Large intestine (tissue), 3 donors: ENCODE data around the gene HAUS6. TPM values are rescaled to one million over a fixed set of nuclear protein-coding genes. Genes with fewer than 3 reads are reported as not detected.
"Not testable (repeated sequence)": the region's sequence is repeated elsewhere in the genome, so short reads cannot be mapped to it uniquely, and the experiment has no call there.

Experiments
- DNase-seq, 2 donors: peaks; one replicate each; pipeline versions ENCODE4 v3.0.0 to v3.0.0-alpha.2; 2013
- H3K27ac ChIP-seq: one replicate; pipeline ENCODE4 v1.5.1; 2013; ENCODE audit warnings: low read length
- H3K27me3 ChIP-seq: 2 replicates; pipeline ENCODE4 v1.6.1; 2013; ENCODE audit warnings: low read length; ENCODE audit not compliant: control insufficient read depth, insufficient read depth
- H3K36me3 ChIP-seq: 2 replicates; pipeline ENCODE4 v1.6.1; 2013; ENCODE audit warnings: low read length; ENCODE audit not compliant: control insufficient read depth, insufficient read depth
- H3K4me1 ChIP-seq: one replicate; pipeline ENCODE4 v1.6.1; 2013; ENCODE audit warnings: low read length; ENCODE audit not compliant: control insufficient read depth, insufficient read depth
- H3K4me3 ChIP-seq: one replicate; pipeline ENCODE4 v1.5.1; 2013; ENCODE audit warnings: low read length
- H3K9me3 ChIP-seq: one replicate; pipeline ENCODE4 v1.6.1; 2013; ENCODE audit warnings: mild to moderate bottlenecking, low read depth, low read length, moderate library complexity; ENCODE audit not compliant: control insufficient read depth
- WGBS: methylation state at CpG from one replicate; pipeline ENCODE4 v1.1.5; 2013; ENCODE audit warnings: low lambda C conversion rate; ENCODE audit not compliant: insufficient coverage; 5-methylcytosine and 5-hydroxymethylcytosine counted together
- polyA plus RNA-seq: library from polyadenylated mRNA; unstranded; fragments of 120-200 nt; gene quantifications from one replicate; pipeline ENCODE4 v1.2.1, GENCODE V29; 2013

Gene HAUS6
- polyA plus RNA-seq, 1 donor, result 10.5 TPM

- Histone ChIP-seq H3K4me3 (no peak overlapping the region), H3K27ac (no peak overlapping the region), H3K27me3 (no peaks in the 10 kb centered on the region), H3K9me3 (no peaks in the 10 kb centered on the region), H3K36me3 (peaks cover 86% of the 10 kb centered on the region), H3K4me1 (peaks cover 4% of the 10 kb centered on the region)
- no peak for DNase-seq
- no CpG with 5 or more reads among the region's 3 CpGs for WGBS
Observed at GRCh38 chr9:19119246-19119645, 16.5 kb upstream of the HAUS6 start.

GRCh38 chr9:19117039-19117716 is 14.5 kb upstream of the HAUS6 start:
- peaks cover 74% of the 10 kb centered on the region for H3K36me3 ChIP-seq

GRCh38 chr9:19116107-19116790 is 13.5 kb upstream of the HAUS6 start:
- Histone ChIP-seq H3K4me3 (no peak overlapping the region), H3K27me3 (no peaks in the 10 kb centered on the region), H3K27ac (no peak overlapping the region), H3K4me1 (peaks cover 2% of the 10 kb centered on the region), H3K36me3 (peaks cover 68% of the 10 kb centered on the region), H3K9me3 (no peaks in the 10 kb centered on the region)
- no CpG with 5 or more reads among the region's 10 CpGs for WGBS
- no peak for DNase-seq

More at GRCh38 chr9:19117039-19117716, 14.5 kb upstream of the HAUS6 start:
- no CpG with 5 or more reads among the region's 5 CpGs for WGBS
- Histone ChIP-seq H3K4me1 (peaks cover 2% of the 10 kb centered on the region), H3K27me3 (no peaks in the 10 kb centered on the region), H3K9me3 (no peaks in the 10 kb centered on the region), H3K4me3 (no peak overlapping the region), H3K27ac (no peak overlapping the region)
- no peak for DNase-seq

- no peak overlapping the region for H3K4me3 ChIP-seq
- no peaks in the 10 kb centered on the region for H3K9me3 ChIP-seq
- peaks cover 53% of the 10 kb centered on the region for H3K36me3 ChIP-seq
- no peaks in the 10 kb centered on the region for H3K4me1 ChIP-seq
- WGBS, result no CpG with 5 or more reads among the region's 3 CpGs
- H3K27me3 ChIP-seq, result no peaks in the 10 kb centered on the region
- no peak for DNase-seq
- H3K27ac ChIP-seq, result no peak overlapping the region
Observed at GRCh38 chr9:19114680-19115270, 12.1 kb upstream of the HAUS6 start.

GRCh38 chr9:19113964-19114679 is 11.4 kb upstream of the HAUS6 start:
- H3K4me3 ChIP-seq, result no peak overlapping the region
- no CpG with 5 or more reads among the region's 12 CpGs for WGBS
- no peak for DNase-seq
- H3K27me3 ChIP-seq, result no peaks in the 10 kb centered on the region
- H3K4me1 ChIP-seq, result no peaks in the 10 kb centered on the region
- no peaks in the 10 kb centered on the region for H3K9me3 ChIP-seq
- H3K27ac ChIP-seq, result no peak overlapping the region
- peaks cover 47% of the 10 kb centered on the region for H3K36me3 ChIP-seq

GRCh38 chr9:19113064-19113611 is 10.4 kb upstream of the HAUS6 start:
- H3K4me3 ChIP-seq, H3K9me3 ChIP-seq, H3K4me1 ChIP-seq, DNase-seq, H3K27ac ChIP-seq, H3K27me3 ChIP-seq: not testable (repeated sequence)
- H3K36me3 ChIP-seq, result peaks cover 38% of the 10 kb centered on the region
- WGBS, result no CpG with 5 or more reads among the region's 7 CpGs

- Histone ChIP-seq H3K27me3 (no peaks in the 10 kb centered on the region), H3K4me3 (no peak overlapping the region), H3K27ac (no peak overlapping the region), H3K4me1 (no peaks in the 10 kb centered on the region), H3K36me3 (no peaks in the 10 kb centered on the region), H3K9me3 (peaks cover 3% of the 10 kb centered on the region)
- DNase-seq, result no peak
Observed at GRCh38 chr9:19108038-19108437, 5.3 kb upstream of the HAUS6 start.

- peaks cover 3% of the 10 kb centered on the region for H3K9me3 ChIP-seq
- no peak overlapping the region for H3K4me3 ChIP-seq
- H3K4me1 ChIP-seq, result no peaks in the 10 kb centered on the region
- WGBS, result 75% methylated on average over 2 of the region's 14 CpGs
- H3K27me3 ChIP-seq, result no peaks in the 10 kb centered on the region
- H3K27ac ChIP-seq, result no peak overlapping the region
- no peak for DNase-seq
- peaks cover 3% of the 10 kb centered on the region for H3K36me3 ChIP-seq
Observed at GRCh38 chr9:19104515-19105282, 2.0 kb upstream of the HAUS6 start.

- peaks cover 3% of the 10 kb centered on the region for H3K36me3 ChIP-seq
- WGBS, result 0% methylated on average over 1 of the region's 21 CpGs
- H3K4me1 ChIP-seq, result no peaks in the 10 kb centered on the region
- H3K27me3 ChIP-seq, result no peaks in the 10 kb centered on the region
- H3K9me3 ChIP-seq, result peaks cover 3% of the 10 kb centered on the region
- H3K4me3 ChIP-seq, result peak overlapping the region; percentile 79
- DNase-seq, result peak in 1 of 2 donors; percentile 47
- peak overlapping the region; percentile 70 for H3K27ac ChIP-seq
Observed at GRCh38 chr9:19102181-19102630, 498 bp downstream of the HAUS6 start.
